GM12892 (cell line): Measurements from ENCODE around the gene LNX1.

Experiments used
- POLR2A ChIP-seq: IDR thresholded peaks from 2 replicates; pipeline ENCODE4 v1.6.1; 2011; ENCODE audit warnings: low read depth, low read length, control low read depth
- POLR2AphosphoS5 ChIP-seq: IDR thresholded peaks from 2 replicates; pipeline ENCODE4 v1.6.1; 2011; ENCODE audit warnings: low read depth, low read length, control low read depth

DNA sequence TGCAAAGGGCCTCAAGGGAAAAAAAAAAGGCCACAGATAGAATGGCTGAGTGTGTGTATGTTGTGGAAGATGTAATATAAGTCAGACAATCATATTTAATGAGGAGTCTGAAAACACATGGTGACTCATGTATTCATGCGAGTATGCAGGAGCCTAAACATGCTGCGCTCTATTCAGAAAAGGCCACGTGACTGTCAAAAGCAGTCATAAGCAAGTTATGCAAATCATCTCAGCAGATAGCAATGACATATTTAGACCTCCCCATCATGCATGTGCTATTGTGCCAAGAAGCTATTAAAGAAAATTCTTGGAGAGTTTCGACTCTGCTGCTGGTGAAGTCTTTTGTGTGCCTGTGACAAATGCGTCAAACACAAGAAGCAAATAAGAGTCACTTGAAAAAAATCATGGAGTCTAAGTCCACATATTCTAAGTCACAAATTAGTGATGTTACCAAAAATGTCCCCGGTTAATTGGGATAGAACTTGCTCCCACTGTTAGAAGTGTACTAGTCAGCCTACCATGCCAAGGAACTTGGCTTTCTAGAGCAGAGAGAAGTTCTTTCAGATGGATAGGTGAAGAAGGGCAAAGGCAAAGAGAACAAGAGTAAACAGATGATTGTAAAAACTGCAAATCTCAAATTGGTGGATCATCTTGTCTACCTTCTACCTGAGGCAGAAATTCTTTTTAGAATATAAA lies 5.0 kb downstream of the LNX1 start:
- no peak for TF ChIP-seq POLR2A
- TF ChIP-seq POLR2AphosphoS5, result no peak
